GM18526 (cell line): ENCODE data around the gene NT5DC2.

Experiments used
- POLR2A ChIP-seq: IDR thresholded peaks from 3 replicates; pipeline ENCODE4 v1.6.1; 2011; ENCODE audit not compliant: insufficient read length; ENCODE audit errors: extremely low read depth

The NT5DC2 gene

GRCh38 chr3:52521881-52522650 is 11.6 kb downstream of the NT5DC2 start:
- TF ChIP-seq POLR2A = no peak

GRCh38 chr3:52521488-52521824 is 12.2 kb downstream of the NT5DC2 start:
- no peak for TF ChIP-seq POLR2A

GRCh38 chr3:52520716-52521487 is 12.8 kb downstream of the NT5DC2 start:
- no peak for TF ChIP-seq POLR2A

- TF ChIP-seq POLR2A = no peak
Measured at GRCh38 chr3:52520141-52520667, 13.5 kb downstream of the NT5DC2 start.

- TF ChIP-seq POLR2A = no peak
Measured at GRCh38 chr3:52519445-52520140, 14.1 kb downstream of the NT5DC2 start.

GRCh38 chr3:52518723-52519444 is 14.8 kb downstream of the NT5DC2 start:
- TF ChIP-seq POLR2A = no peak

- no peak for TF ChIP-seq POLR2A
Measured at GRCh38 chr3:52517796-52518722, 15.6 kb downstream of the NT5DC2 start.

GRCh38 chr3:52516509-52517195 is 17.0 kb downstream of the NT5DC2 start:
- TF ChIP-seq POLR2A = no peak

- TF ChIP-seq POLR2A = no peak
Measured at GRCh38 chr3:52515192-52515591, 18.5 kb downstream of the NT5DC2 start.

- TF ChIP-seq POLR2A = no peak
Measured at GRCh38 chr3:52514576-52514975, 19.1 kb downstream of the NT5DC2 start.

- TF ChIP-seq POLR2A = no peak
Measured at GRCh38 chr3:52513281-52513680, 20.4 kb downstream of the NT5DC2 start.

- TF ChIP-seq POLR2A = no peak
Measured at GRCh38 chr3:52512727-52513126, 20.9 kb downstream of the NT5DC2 start.

- TF ChIP-seq POLR2A = no peak
Measured at GRCh38 chr3:52512105-52512504, 21.6 kb downstream of the NT5DC2 start.
